Measurements from ENCODE around the gene PRKCQ. TPM values are rescaled to one million over a fixed set of nuclear protein-coding genes. Genes with fewer than 3 reads are reported as not detected.

PRKCQ gene
- total and polyA plus RNA-seq, 2 of the 4 experiments (the other 2 are of a cell fraction) = under 0.01 to 0.03 TPM

- in situ Hi-C loops (cut with MboI; ENCODE audit: low sequenced_read_pairs) = no loop called here
- Histone ChIP-seq H3K4me2 (ENCODE audit: low read depth, low read length) (no peak overlapping the region), H4K91ac (ENCODE audit: insufficient read depth, low read depth, low read length) (no peak overlapping the region), H3K27ac (ENCODE audit: insufficient read depth, low read length) (no peak overlapping the region), H3K18ac (ENCODE audit: low read depth, low read length) (no peak overlapping the region), H4K20me1 (ENCODE audit: insufficient read depth, low read length) (no peaks in the 10 kb centered on the region), H3K4me3 (ENCODE audit: insufficient read depth, low read depth, low read length) (no peak overlapping the region), H2AK5ac (ENCODE audit: low read depth, low read length) (no peak overlapping the region), H2BK15ac (ENCODE audit: low read depth, low read length) (no peak overlapping the region), H3K9ac (ENCODE audit: low read depth, low read length) (no peak overlapping the region), H3K79me1 (ENCODE audit: low read depth in 1 of 2, low read length in 2 of 2) (no peaks in the 10 kb centered on the region), H3K56ac (ENCODE audit: extremely low read depth, insufficient read depth, low read length) (no peak overlapping the region), H2AK9ac (replicated peaks; ENCODE audit: low read depth, low read length, poor library complexity) (no peak overlapping the region), H4K8ac (ENCODE audit: low read depth in 2 of 2, low read length in 2 of 2) (no peak overlapping the region), H2BK5ac (ENCODE audit: low read depth, low read length, poor library complexity, severe bottlenecking) (no peak overlapping the region), H3K36me3 (ENCODE audit: control insufficient read depth, insufficient read depth, low read length) (no peaks in the 10 kb centered on the region), H3K23ac (ENCODE audit: low read depth, low read length) (no peak overlapping the region), H3K14ac (replicated peaks; ENCODE audit: low read depth, low read length) (no peak overlapping the region), H3K27me3 (ENCODE audit: control insufficient read depth, insufficient read depth, low read length) (peaks cover 17% of the 10 kb centered on the region), H2BK120ac (ENCODE audit: low read depth, low read length) (no peak overlapping the region), H3K9me3 (ENCODE audit: control insufficient read depth, insufficient read depth, low read length) (no peaks in the 10 kb centered on the region), H3K9me1 (ENCODE audit: insufficient read depth, low read length) (no peaks in the 10 kb centered on the region), H3K4me1 (ENCODE audit: control insufficient read depth, insufficient read depth, low read length) (no peaks in the 10 kb centered on the region), H2AFZ (replicated peaks; ENCODE audit: low read length, poor library complexity) (no peak overlapping the region), H3K4ac (ENCODE audit: low read depth, low read length) (no peak overlapping the region), H4K5ac (ENCODE audit: low read depth, low read length) (no peak overlapping the region), H2BK20ac (ENCODE audit: low read depth, low read length) (no peak overlapping the region)
- 88% methylated on average over 6 of the region's 21 CpGs; no CpG with 5 or more reads in 1 of the 2 experiments for WGBS, 2 experiments (ENCODE audit: extremely low coverage in 2 of 2, insufficient read length in 1 of 2)
- no TSS peak for BruUV-seq (replicated peaks)
- ChIA-PET CTCF (interaction anchor here (0.8 kb wide), 1 partner anchor 14 kb away, joined by 3 read pairs; no protein-coding TSS in a partner anchor), POLR2A (ENCODE audit: unreplicated experiment) (no interaction called here)
- DNase-seq (no peak), ATAC-seq (ENCODE audit: low read depth) (no peak)
- TF ChIP-seq CEBPB (IDR thresholded peaks at IDR 0.05; ENCODE audit: low read depth, low read length) (no peak), MAZ (IDR thresholded peaks at IDR 0.05; ENCODE audit: borderline replicate concordance, low read depth, low read length) (no peak), RAD21 (IDR thresholded peaks at IDR 0.05; ENCODE audit: low read length) (no peak), RFX5 (IDR thresholded peaks at IDR 0.05; ENCODE audit: low read depth, low read length) (no peak), NFE2L2 (IDR thresholded peaks at IDR 0.05; ENCODE audit: low read depth, low read length) (no peak), SMC3 (IDR thresholded peaks at IDR 0.05; ENCODE audit: low read depth, low read length) (no peak), RCOR1 (IDR thresholded peaks at IDR 0.05; ENCODE audit: insufficient replicate concordance, low read length) (no peak), POLR2A (IDR thresholded peaks at IDR 0.05; ENCODE audit: low read depth, low read length) (no peak), BHLHE40 (IDR thresholded peaks at IDR 0.05; ENCODE audit: low read depth, low read length) (no peak), MXI1 (IDR thresholded peaks at IDR 0.05; ENCODE audit: borderline replicate concordance, low read depth, low read length) (no peak), MAFK (IDR thresholded peaks at IDR 0.05; ENCODE audit: low read depth, low read length) (no peak)
- TF ChIP-seq, protein P1, sequence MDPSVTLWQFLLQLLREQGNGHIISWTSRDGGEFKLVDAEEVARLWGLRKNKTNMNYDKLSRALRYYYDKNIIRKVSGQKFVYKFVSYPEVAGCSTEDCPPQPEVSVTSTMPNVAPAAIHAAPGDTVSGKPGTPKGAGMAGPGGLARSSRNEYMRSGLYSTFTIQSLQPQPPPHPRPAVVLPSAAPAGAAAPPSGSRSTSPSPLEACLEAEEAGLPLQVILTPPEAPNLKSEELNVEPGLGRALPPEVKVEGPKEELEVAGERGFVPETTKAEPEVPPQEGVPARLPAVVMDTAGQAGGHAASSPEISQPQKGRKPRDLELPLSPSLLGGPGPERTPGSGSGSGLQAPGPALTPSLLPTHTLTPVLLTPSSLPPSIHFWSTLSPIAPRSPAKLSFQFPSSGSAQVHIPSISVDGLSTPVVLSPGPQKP (IDR thresholded peaks at IDR 0.05; ENCODE audit: borderline replicate concordance, low read depth, low read length) = no peak
- dilution Hi-C loops (cut with HindIII; ENCODE audit: low sequenced_read_pairs, unreplicated experiment) = no loop called here
- intact Hi-C loops (cut with micrococcal nuclease) = no loop called here
Measured at GRCh38 chr10:6430423-6430980, 149.6 kb downstream of the PRKCQ start.
